ENCODE measurements around the gene TOB1.
A peak's percentile ranks its signal among the peaks of the same experiment; 100 is the strongest.

The TOB1 gene

GRCh38 chr17:50861822-50862528 is 4.2 kb downstream of the TOB1 start:
- TF ChIP-seq PRDM6 (tag by site-specific recombination; IDR thresholded peaks at IDR 0.05) = 0 out of 2 replicates have a peak, but pooled peaks have one; percentile 35
- no peak for TF ChIP-seq AEBP2 (tag by site-specific recombination; IDR thresholded peaks at IDR 0.05; ENCODE audit: borderline replicate concordance)
- TF ChIP-seq GLI4 (tag by site-specific recombination; IDR thresholded peaks at IDR 0.05) = no peak
- no peak for TF ChIP-seq ZNF16 (tag by site-specific recombination; IDR thresholded peaks at IDR 0.05; ENCODE audit: low read depth)
- 0 out of 2 replicates have a peak, but pooled peaks have one; percentile 3 for TF ChIP-seq ZBTB44 (tag by site-specific recombination; IDR thresholded peaks at IDR 0.05)
- peak; percentile 40; the same call in 1 of the 2 replicates for TF ChIP-seq FEZF1 (tag by site-specific recombination; IDR thresholded peaks at IDR 0.05)
- peak; percentile 48; the same call in 1 of the 2 replicates for TF ChIP-seq ZEB2 (tag by site-specific recombination; IDR thresholded peaks at IDR 0.05)
- TF ChIP-seq KLF10 (tag by site-specific recombination; IDR thresholded peaks at IDR 0.05) = 0 out of 2 replicates have a peak, but pooled peaks have one; percentile 26
- no peak for TF ChIP-seq ZNF121 (tag by site-specific recombination; IDR thresholded peaks at IDR 0.05)
- TF ChIP-seq ZBTB17 (tag by site-specific recombination; IDR thresholded peaks at IDR 0.05) = peak; percentile 82
- no peak for TF ChIP-seq SCRT2 (tag by site-specific recombination; IDR thresholded peaks at IDR 0.05)
- TF ChIP-seq ZNF18 (tag by site-specific recombination; IDR thresholded peaks at IDR 0.05) = no peak
- no peak for TF ChIP-seq KLF9 (tag by site-specific recombination; IDR thresholded peaks at IDR 0.05; ENCODE audit: low read depth)
- 0 out of 2 replicates have a peak, but pooled peaks have one; percentile 17 for TF ChIP-seq ZNF501 (tag by site-specific recombination; IDR thresholded peaks at IDR 0.05)
- H3K36me3 ChIP-seq (ENCODE audit: control insufficient read depth in 2 of 2, insufficient read depth in 1 of 2, low read length in 2 of 2) = peaks cover 20 to 23% of the 10 kb centered on the region in 2 experiments
- H3K4me3 ChIP-seq (ENCODE audit: low read depth, low read length) = no peak overlapping the region
- ChIA-PET CTCF (interaction anchor here (0.6 to 8.4 kb wide), 18 partner anchors 10 to 162 kb away, joined by 3 to 89 read pairs (median 4); no protein-coding TSS in a partner anchor), POLR2A (interaction anchor here (1.7 kb wide), 1 partner anchor 92 kb away, joined by 5 read pairs; no protein-coding TSS in a partner anchor)
- no peak overlapping the region for H3K27ac ChIP-seq (ENCODE audit: extremely low read depth, low read depth, low read length)
- H3K9me3 ChIP-seq (ENCODE audit: control insufficient read depth, insufficient read depth, low read depth, low read length) = no peaks in the 10 kb centered on the region
- H3K4me1 ChIP-seq (ENCODE audit: control insufficient read depth, insufficient read depth, low read length) = peaks cover 23% of the 10 kb centered on the region

- Histone ChIP-seq H3K27ac (ENCODE audit: extremely low read depth, low read depth, low read length) (no peak overlapping the region), H3K4me3 (ENCODE audit: low read depth, low read length) (no peak overlapping the region), H3K36me3 (ENCODE audit: control insufficient read depth in 2 of 2, insufficient read depth in 1 of 2, low read length in 2 of 2) (peaks cover 20 to 23% of the 10 kb centered on the region in 2 experiments), H3K9me3 (ENCODE audit: control insufficient read depth, insufficient read depth, low read depth, low read length) (no peaks in the 10 kb centered on the region), H3K4me1 (ENCODE audit: control insufficient read depth, insufficient read depth, low read length) (peaks cover 23% of the 10 kb centered on the region)
- TF ChIP-seq ZNF791 (tag by site-specific recombination; IDR thresholded peaks at IDR 0.05) (no peak), ZSCAN16 (tag by site-specific recombination; IDR thresholded peaks at IDR 0.05) (no peak), ZBTB21 (tag by site-specific recombination; IDR thresholded peaks at IDR 0.05) (no peak), HOXC10 (CRISPR knock-in tag; IDR thresholded peaks at IDR 0.05) (no peak), ZSCAN5A (tag by site-specific recombination; IDR thresholded peaks at IDR 0.05) (no peak), MZF1 (tag by site-specific recombination; IDR thresholded peaks at IDR 0.05; ENCODE audit: borderline replicate concordance) (no peak), SP2 (tag by site-specific recombination; IDR thresholded peaks at IDR 0.05) (no peak), SCRT1 (tag by site-specific recombination; IDR thresholded peaks at IDR 0.05; ENCODE audit: borderline replicate concordance) (no peak), ZNF529 (tag by site-specific recombination; IDR thresholded peaks at IDR 0.05; ENCODE audit: insufficient replicate concordance) (no peak), ZNF132 (tag by site-specific recombination; IDR thresholded peaks at IDR 0.05; ENCODE audit: borderline replicate concordance) (no peak), ZNF404 (tag by site-specific recombination; IDR thresholded peaks at IDR 0.05) (no peak), ZNF302 (tag by site-specific recombination; IDR thresholded peaks at IDR 0.05; ENCODE audit: low read depth) (no peak), KLF7 (tag by site-specific recombination; IDR thresholded peaks at IDR 0.05; ENCODE audit: borderline replicate concordance) (no peak), ZNF768 (tag by site-specific recombination; IDR thresholded peaks at IDR 0.05) (no peak)
- CTCF ChIA-PET = interaction anchor here (0.5 to 8.4 kb wide), 12 partner anchors 9 to 161 kb away, joined by 3 to 89 read pairs (median 4); no protein-coding TSS in a partner anchor
- POLR2A ChIA-PET = interaction anchor here (0.7 to 1.7 kb wide), 2 partner anchors 8 to 93 kb away, joined by 3 to 5 read pairs; no protein-coding TSS in a partner anchor
These were observed 4.8 kb downstream of the TOB1 start for GRCh38 chr17:50861334-50861676.

Data from HEK293 (cell line).